Left cardiac atrium (tissue), 4 donors: ENCODE measurements around the gene SMURF2. TPM values are rescaled to one million over a fixed set of nuclear protein-coding genes. Genes with fewer than 3 reads are reported as not detected.

Experiments
- ATAC-seq, 2 donors: fragments of 200-7000 bp; cut with Tn5 transposase; one replicate each; pipeline ENCODE4 v1.9.1; 2020; ENCODE audit warnings: mild to moderate bottlenecking in 2 of 2, moderate library complexity in 2 of 2
- DNase-seq: peaks from one replicate; pipeline ENCODE4 v3.0.0-alpha.2; 2020
- intact Hi-C, 2 donors: fragments of 100-400 bp; cut with DNase I; formaldehyde crosslinking; loops; one replicate each; pipeline versions ENCODE4 v1.14.1 to v1.15.1; 2022 to 2023
- total RNA-seq, 2 donors: library from RNA; stranded (reverse); fragmentation: NEBNext Ultra II Directional; extraction: Animal tissue kit (Norgen Biotek cat#: 25700); gene quantifications; one replicate each; pipeline ENCODE4 v1.2.1, GENCODE V29; 2021
- donor health status: DM: no; HTN: yes; CAD: no.
- donor health status: DM: no; HTN: yes; CAD: no; lungs with severe emphysema.
- donor health status: DM: yes; HTN: yes; CAD: no.
- donor health status: Dilated cardiomyopathy.

The SMURF2 gene
- total RNA-seq, 2 donors from 2014 or later, result 14.3 to 17.9 TPM

- intact Hi-C loops, result no loop called here
Observed at GRCh38 chr17:64519601-64520000, 142.5 kb downstream of the SMURF2 start.

GRCh38 chr17:64515829-64516228 is 146.3 kb downstream of the SMURF2 start:
- ATAC-seq (no peak), DNase-seq (no peak)
- intact Hi-C loops, result no loop called here

More at GRCh38 chr17:64519601-64520000, 142.5 kb downstream of the SMURF2 start:
- DNase-seq, result no peak
- ATAC-seq, result no peak

GRCh38 chr17:64515419-64515818 is 146.7 kb downstream of the SMURF2 start:
- intact Hi-C loops, result no loop called here

GRCh38 chr17:64509179-64509578 is 152.9 kb downstream of the SMURF2 start:
- DNase-seq (no peak), ATAC-seq (no peak)
- intact Hi-C loops, result no loop called here

More at GRCh38 chr17:64515419-64515818, 146.7 kb downstream of the SMURF2 start:
- ATAC-seq (no peak), DNase-seq (no peak)

GRCh38 chr17:64508683-64509082 is 153.4 kb downstream of the SMURF2 start:
- DNase-seq, result no peak

GRCh38 chr17:64507413-64507782 is 154.7 kb downstream of the SMURF2 start:
- ATAC-seq, result peak; percentile 14 to 20
- intact Hi-C loops, result no loop called here
- DNase-seq, result no peak

More at GRCh38 chr17:64508683-64509082, 153.4 kb downstream of the SMURF2 start:
- ATAC-seq, result no peak
- intact Hi-C loops, result no loop called here

GRCh38 chr17:64506576-64507412 is 155.3 kb downstream of the SMURF2 start, which contains the start of gene CEP95:
Gene CEP95, plus strand, starts transcription at chr17:64506977. Its CDS starts 121 bp downstream, at chr17:64507098.
- DNase-seq (peak; percentile 96), ATAC-seq (peak; percentile 80 to 87)
- intact Hi-C loops, result no loop called here

- ATAC-seq, result peak; percentile 83 to 87
- peak; percentile 98 for DNase-seq
- intact Hi-C loops, result no loop called here
Observed at GRCh38 chr17:64506201-64506575, 155.9 kb downstream of the SMURF2 start, which contains the start of gene DDX5. Gene DDX5, minus strand, starts transcription at chr17:64506289. Its CDS starts 170 bp downstream, at chr17:64506119.

GRCh38 chr17:64505340-64506200 is 156.5 kb downstream of the SMURF2 start:
- ATAC-seq, result peak; percentile 72 to 78
- peak; percentile 89 for DNase-seq
- intact Hi-C loops, result no loop called here

- DNase-seq (no peak), ATAC-seq (no peak)
- intact Hi-C loops, result no loop called here
Observed at GRCh38 chr17:64504769-64505339, 157.3 kb downstream of the SMURF2 start.

- DNase-seq (no peak), ATAC-seq (no peak)
- intact Hi-C loops, result no loop called here
Observed at GRCh38 chr17:64503821-64504768, 158.0 kb downstream of the SMURF2 start.

GRCh38 chr17:64503341-64503740 is 158.8 kb downstream of the SMURF2 start:
- DNase-seq (no peak), ATAC-seq (no peak)
- intact Hi-C loops, result no loop called here

- ATAC-seq (no peak), DNase-seq (no peak)
- intact Hi-C loops, result no loop called here
Observed at GRCh38 chr17:64502809-64503208, 159.3 kb downstream of the SMURF2 start.

GRCh38 chr17:64502021-64502420 is 160.1 kb downstream of the SMURF2 start:
- DNase-seq (no peak), ATAC-seq (no peak)
- intact Hi-C loops, result no loop called here

- intact Hi-C loops, result no loop called here
Observed at GRCh38 chr17:64500862-64501765, 161.0 kb downstream of the SMURF2 start.

GRCh38 chr17:64500487-64500859 is 161.6 kb downstream of the SMURF2 start:
- intact Hi-C loops, result no loop called here
- ATAC-seq (no peak), DNase-seq (no peak)

More at GRCh38 chr17:64500862-64501765, 161.0 kb downstream of the SMURF2 start:
- DNase-seq (no peak), ATAC-seq (no peak)

GRCh38 chr17:64499805-64500486 is 162.2 kb downstream of the SMURF2 start:
- DNase-seq, result no peak
- intact Hi-C loops, result no loop called here
- no peak for ATAC-seq
